ENCODE data around the gene PTDSS2. TPM values are rescaled to one million over a fixed set of nuclear protein-coding genes. Genes with fewer than 3 reads are reported as not detected.

The PTDSS2 gene
- total and polyA plus RNA-seq, 4 donors = 5.1 to 15.6 (median 10.2) TPM

- H3K9ac ChIP-seq (ENCODE audit: low read depth in 1 of 2, low read length in 2 of 2) = no peak overlapping the region
- H3K27ac ChIP-seq (ENCODE audit: low read depth in 1 of 2, low read length in 2 of 2) = no peak overlapping the region
- WGBS = 91% methylated on average over 55 of the region's 55 CpGs
- TF ChIP-seq TAF1 (conservative IDR thresholded peaks at IDR 0.05) (no peak), HNF4A (conservative IDR thresholded peaks at IDR 0.05) (no peak)
- peaks cover 15 to 30% (median 24%) of the 10 kb centered on the region in 4 donors for H3K4me1 ChIP-seq (ENCODE audit: control insufficient read depth in 4 of 4, insufficient read depth in 4 of 4, low read length in 3 of 4)
- peaks cover 0 to 3% (median 0%) of the 10 kb centered on the region in 4 donors for H3K27me3 ChIP-seq (ENCODE audit: control insufficient read depth in 4 of 4, insufficient read depth in 4 of 4, low read length in 3 of 4)
- no peaks in the 10 kb centered on the region for H3K9me3 ChIP-seq (ENCODE audit: control insufficient read depth in 4 of 4, low read length in 3 of 4)
- no peak overlapping the region for H3K4me3 ChIP-seq (ENCODE audit: low read depth in 1 of 3, low read length in 3 of 3)
- no peak for DNase-seq (ENCODE audit: low spot score)
- peaks cover 0 to 2% (median 0%) of the 10 kb centered on the region in 4 donors for H3K36me3 ChIP-seq (ENCODE audit: control insufficient read depth in 4 of 4, insufficient read depth in 3 of 4, low read depth in 1 of 4, low read length in 3 of 4)
Observed at GRCh38 chr11:403021-403760, 46.9 kb upstream of the PTDSS2 start.

- peaks cover 22 to 37% (median 28%) of the 10 kb centered on the region in 4 donors for H3K4me1 ChIP-seq (ENCODE audit: control insufficient read depth in 4 of 4, insufficient read depth in 4 of 4, low read length in 3 of 4)
- no peak overlapping the region for H3K4me3 ChIP-seq (ENCODE audit: low read depth in 1 of 3, low read length in 3 of 3)
- WGBS = 90% methylated on average over 27 of the region's 27 CpGs
- peaks cover 0 to under 1% (median 0%) of the 10 kb centered on the region in 4 donors for H3K27me3 ChIP-seq (ENCODE audit: control insufficient read depth in 4 of 4, insufficient read depth in 4 of 4, low read length in 3 of 4)
- H3K27ac ChIP-seq (ENCODE audit: low read depth in 1 of 2, low read length in 2 of 2) = no peak overlapping the region
- peaks cover 0 to 2% (median 0%) of the 10 kb centered on the region in 4 donors for H3K36me3 ChIP-seq (ENCODE audit: control insufficient read depth in 4 of 4, insufficient read depth in 3 of 4, low read depth in 1 of 4, low read length in 3 of 4)
- TF ChIP-seq MAX (IDR thresholded peaks at IDR 0.05) (no peak), NR2F2 (IDR thresholded peaks at IDR 0.05) (no peak), REST (IDR thresholded peaks at IDR 0.05) (no peak), FOXA2 (IDR thresholded peaks at IDR 0.05) (no peak), ZBTB33 (IDR thresholded peaks at IDR 0.05) (no peak), YY1 (IDR thresholded peaks at IDR 0.05) (no peak), ATF3 (IDR thresholded peaks at IDR 0.05) (no peak)
- no peak overlapping the region for H3K9ac ChIP-seq (ENCODE audit: low read depth in 1 of 2, low read length in 2 of 2)
- no peaks in the 10 kb centered on the region for H3K9me3 ChIP-seq (ENCODE audit: control insufficient read depth in 4 of 4, low read length in 3 of 4)
- DNase-seq (ENCODE audit: low spot score) = no peak
Observed at GRCh38 chr11:403761-404431, 46.2 kb upstream of the PTDSS2 start.
